G401 (cell line): ENCODE results near the gene ZNHIT6. TPM values are rescaled to one million over a fixed set of nuclear protein-coding genes. Genes with fewer than 3 reads are reported as not detected.
"Not testable (repeated sequence)": the region's sequence is repeated elsewhere in the genome, so short reads cannot be mapped to it uniquely, and the experiment has no call there.

Experiments
- DNase-seq: peaks from one replicate; pipeline ENCODE4 v3.0.0-alpha.2; 2015; ENCODE audit warnings: low spot score
- in situ Hi-C: cut with HindIII; loops from 2 replicates; pipeline ENCODE4 v1.10.0; 2016; ENCODE audit warnings: low sequenced_read_pairs, mixed read lengths
- total RNA-seq: library from RNA; depleted of rRNA; stranded (reverse); fragments of >200 nt; shearing (Covaris generic); gene quantifications from 2 replicates; pipeline ENCODE4 v1.2.3, GENCODE V29; 2014; rRNA removed

ZNHIT6 gene
- 4.4 and 10.2 TPM in 2 replicates for total RNA-seq

DNA sequence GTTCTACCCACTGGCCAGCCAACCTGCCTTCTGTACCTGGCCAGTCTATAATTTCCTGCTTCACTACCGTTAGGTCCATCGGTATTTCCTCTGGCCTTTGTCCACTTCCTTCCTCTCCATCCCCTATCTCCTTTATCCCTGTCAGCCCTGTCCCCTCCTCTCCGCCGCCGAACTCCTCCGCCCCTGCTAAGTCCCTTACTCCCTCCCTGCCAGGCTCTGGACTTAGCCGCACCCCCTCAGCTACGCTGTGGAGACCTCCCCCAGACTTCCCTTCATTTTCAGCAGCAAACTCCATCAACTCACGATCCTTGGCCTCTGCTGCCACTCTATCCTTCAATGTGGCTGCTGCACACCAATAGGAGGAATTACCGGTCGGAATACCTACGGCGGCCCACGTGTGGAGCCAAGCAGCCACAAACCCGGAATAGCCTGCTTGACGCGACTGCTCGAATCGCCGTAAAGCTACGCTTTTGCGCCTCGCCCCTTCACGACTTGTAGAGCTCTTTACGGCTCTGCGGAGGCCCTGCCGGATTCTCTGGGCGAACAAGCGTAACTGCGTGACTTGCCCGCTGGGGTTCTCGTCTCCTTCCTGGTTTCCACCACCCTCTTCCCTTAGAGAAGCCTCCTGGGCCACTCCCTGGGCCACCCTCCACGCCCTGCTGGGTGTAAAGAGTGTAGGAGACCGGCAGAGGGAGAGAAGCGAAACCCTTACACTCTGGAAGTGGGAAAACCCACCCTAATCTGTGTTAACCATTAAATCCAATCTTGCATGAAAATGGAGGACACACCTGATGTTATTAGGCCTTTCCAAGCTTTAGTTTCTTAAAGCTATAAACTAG, at the start of gene ZNHIT6:
Gene ZNHIT6, minus strand, starts transcription at position 444 of the 839 bp plus-strand sequence. Its CDS starts 149 bp downstream, at position 295.
- peak; percentile 94 for DNase-seq
- in situ Hi-C loops, result loop anchor here (10.0 kb wide), 1 partner anchor 103 kb away; no protein-coding TSS in a partner anchor

DNA sequence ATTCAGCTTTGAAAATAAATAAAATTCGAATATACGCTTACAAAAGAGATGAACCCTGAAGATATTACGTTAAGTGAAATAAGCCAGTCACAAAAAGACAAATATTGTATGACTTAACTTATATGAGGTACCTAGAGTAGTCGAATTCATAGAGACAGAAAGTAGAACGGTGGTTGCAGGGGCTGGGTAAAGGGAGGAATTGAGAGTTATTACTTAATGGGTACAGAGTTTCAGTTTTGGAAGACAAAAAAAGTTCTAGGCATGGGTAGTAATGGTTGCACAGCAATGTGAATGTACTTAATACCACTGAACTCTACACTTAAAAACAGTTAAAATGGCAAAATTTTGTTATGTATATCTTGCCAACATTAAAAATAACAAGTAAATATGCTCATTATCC, 48.6 kb upstream of the ZNHIT6 start:
- in situ Hi-C loops, result no loop called here
- DNase-seq, result no peak

GRCh38 chr1:85748120-85748519, 39.9 kb upstream of the ZNHIT6 start:
- no peak for DNase-seq
- in situ Hi-C loops, result no loop called here

DNA sequence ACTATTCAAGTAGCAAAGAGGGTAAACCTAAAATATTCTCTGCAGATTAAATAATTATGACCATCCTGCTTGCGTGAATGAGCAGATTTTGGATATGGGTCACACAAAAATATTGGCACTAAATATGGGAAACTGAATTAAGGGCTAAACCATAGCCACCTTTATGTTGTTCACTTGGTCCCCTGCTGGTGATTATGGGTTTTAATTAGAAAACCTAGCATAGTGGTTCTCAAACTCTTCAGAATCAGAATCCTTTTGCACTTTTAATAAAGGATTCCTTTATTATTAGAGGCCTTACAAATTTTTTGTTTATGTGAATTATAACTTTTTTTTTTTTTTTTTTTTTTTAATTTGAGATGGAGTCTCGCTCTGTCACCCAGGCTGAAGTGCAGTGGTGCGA, 38.5 kb upstream of the ZNHIT6 start:
- no peak for DNase-seq
- in situ Hi-C loops, result no loop called here

- in situ Hi-C loops, result no loop called here
- DNase-seq, result no peak
Observed at GRCh38 chr1:85743814-85744213, 35.6 kb upstream of the ZNHIT6 start.

- DNase-seq, result no peak
- in situ Hi-C loops, result no loop called here
Observed at GRCh38 chr1:85734931-85735330, 26.7 kb upstream of the ZNHIT6 start.

DNA sequence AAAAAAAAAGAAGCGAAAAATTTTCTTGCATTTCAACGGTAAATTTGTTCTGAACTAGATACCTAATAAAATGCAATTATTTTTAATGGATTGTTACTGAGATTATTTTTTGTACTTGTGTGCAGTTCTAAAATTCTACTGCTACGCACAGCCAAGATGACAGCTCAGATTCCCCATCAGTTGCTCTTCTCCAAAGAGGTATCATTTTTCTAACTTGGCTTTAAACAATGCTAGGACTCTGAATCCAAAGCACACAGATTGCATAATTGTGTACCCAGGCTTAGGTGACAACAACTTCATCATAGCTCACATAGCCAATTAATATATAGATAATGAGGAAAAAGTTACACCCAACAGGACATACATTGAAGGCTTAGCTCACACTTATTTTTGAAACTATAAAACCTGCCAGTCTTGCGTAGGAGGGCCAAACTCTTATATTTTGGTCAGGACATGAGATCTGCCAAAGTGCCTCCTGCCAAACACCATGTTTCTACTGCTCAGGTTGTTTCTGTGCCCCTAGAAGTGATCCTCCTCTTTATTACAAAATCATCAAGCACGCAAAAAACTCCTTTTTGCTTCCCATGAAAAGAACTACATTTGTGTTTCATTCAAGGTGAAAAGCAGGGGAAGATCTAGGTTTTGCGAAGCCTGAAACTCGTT, 10.6 kb upstream of the ZNHIT6 start:
- no peak for DNase-seq
- in situ Hi-C loops, result no loop called here

DNA sequence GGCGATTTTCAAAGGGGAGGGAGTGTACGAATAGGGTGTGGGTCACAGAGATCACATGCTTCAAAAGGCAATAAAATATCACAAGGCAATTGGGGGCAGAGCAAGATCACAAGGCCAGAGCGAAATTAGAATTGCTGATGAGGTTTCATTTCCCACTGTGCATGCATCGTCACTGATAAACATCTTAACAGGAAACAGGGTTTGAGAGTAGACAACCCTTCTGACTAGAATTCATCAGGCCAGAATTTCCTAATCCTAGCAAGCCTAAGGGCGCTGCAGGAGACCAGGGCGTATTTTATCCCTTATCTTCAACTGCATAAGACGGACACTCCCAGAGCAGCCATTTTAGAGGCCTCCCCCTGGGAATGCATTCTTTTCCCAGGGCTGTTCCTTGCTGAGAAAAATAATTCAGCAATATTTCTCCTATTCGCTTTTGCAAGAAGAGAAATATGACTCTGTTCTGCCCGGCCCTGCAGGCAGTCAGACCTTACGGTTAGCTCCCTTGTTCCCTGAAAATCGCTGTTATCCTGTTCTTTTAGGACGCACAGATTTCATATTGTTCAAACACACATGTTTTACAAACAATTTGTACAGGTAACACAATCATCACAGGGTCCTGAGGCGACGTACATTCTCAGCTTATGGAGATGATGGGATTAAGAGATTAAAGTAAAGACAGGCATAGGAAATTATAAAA, 6.3 kb upstream of the ZNHIT6 start:
- DNase-seq, in situ Hi-C loops: not testable (repeated sequence)

- no peak for DNase-seq
- in situ Hi-C loops, result loop anchor here (10.0 kb wide), 1 partner anchor 104 kb away; no protein-coding TSS in a partner anchor
Observed at GRCh38 chr1:85708829-85709227, 595 bp upstream of the ZNHIT6 start.

DNA sequence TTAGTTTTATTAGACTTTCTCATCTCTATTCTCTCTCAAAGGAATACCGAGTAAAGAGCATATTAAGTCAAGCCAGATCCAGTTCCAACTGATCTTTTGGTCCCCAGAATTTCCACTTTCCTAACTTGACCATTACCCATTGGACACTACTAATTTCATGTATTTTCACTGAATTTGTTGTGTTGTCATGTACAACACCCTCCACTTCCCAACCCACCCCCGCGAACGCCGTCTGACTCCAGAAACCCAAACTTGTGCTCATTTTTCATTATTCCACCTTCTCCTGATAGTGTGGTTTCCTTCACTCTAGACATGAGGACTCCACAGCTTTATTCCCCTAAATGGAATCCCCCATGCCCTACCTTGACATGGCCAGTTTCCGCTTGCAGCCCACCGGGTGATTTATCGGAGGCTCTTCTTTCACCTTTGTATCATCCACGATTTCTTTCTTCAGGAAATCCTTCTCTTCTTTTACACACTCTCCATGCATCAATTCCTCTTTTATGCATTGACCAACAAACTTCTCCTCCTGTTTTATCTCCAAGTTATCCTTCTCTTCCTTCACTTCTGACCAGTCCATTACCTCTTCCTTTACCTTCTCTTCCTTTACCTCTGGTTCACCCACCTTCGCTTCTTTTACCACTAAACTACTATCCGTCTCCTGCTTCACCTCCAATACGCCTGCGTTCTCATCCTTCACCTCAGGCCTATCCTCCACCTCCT, 805 bp downstream of the ZNHIT6 start:
- DNase-seq, result no peak
- in situ Hi-C loops, result loop anchor here (10.0 kb wide), 1 partner anchor 103 kb away; no protein-coding TSS in a partner anchor

- DNase-seq, result no peak
- in situ Hi-C loops, result loop anchor here (10.0 kb wide), 1 partner anchor 101 kb away; no protein-coding TSS in a partner anchor
Observed at GRCh38 chr1:85705940-85706339, 2.3 kb downstream of the ZNHIT6 start.

- DNase-seq, result no peak
- in situ Hi-C loops, result loop anchor here (10.0 kb wide), 1 partner anchor 96 kb away; no protein-coding TSS in a partner anchor
Observed at GRCh38 chr1:85700422-85700821, 7.8 kb downstream of the ZNHIT6 start.

- in situ Hi-C loops, result no loop called here
- DNase-seq, result no peak
Observed at GRCh38 chr1:85697895-85698294, 10.3 kb downstream of the ZNHIT6 start.

DNA sequence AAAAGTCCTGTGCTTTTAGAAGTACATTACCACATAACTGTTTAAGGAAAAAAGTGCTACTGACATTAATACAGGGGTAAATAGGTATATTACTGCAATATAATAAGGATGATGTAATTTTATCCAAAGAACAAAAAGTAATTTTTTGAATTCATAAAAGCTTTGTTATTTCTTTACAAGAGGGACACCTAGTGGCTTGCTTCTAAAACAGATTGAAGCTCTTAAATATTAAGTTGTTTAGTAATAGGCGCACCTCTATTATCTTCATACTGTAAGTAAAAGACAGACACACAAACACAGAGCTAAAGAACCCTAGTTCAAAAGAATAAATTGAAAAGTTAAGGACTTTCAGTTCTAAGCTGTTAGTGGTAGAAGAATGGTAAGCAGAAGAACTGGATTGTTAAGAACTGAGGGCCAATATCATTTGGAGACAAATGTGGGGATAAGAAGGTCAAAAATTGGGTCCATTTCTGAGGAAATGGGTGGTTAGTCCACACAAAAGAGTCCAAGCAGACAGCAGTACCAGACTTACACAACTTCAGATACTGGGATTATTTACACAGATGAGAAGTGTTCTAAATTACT, 15.4 kb downstream of the ZNHIT6 start:
- DNase-seq, result peak; percentile 23
- in situ Hi-C loops, result no loop called here

DNA sequence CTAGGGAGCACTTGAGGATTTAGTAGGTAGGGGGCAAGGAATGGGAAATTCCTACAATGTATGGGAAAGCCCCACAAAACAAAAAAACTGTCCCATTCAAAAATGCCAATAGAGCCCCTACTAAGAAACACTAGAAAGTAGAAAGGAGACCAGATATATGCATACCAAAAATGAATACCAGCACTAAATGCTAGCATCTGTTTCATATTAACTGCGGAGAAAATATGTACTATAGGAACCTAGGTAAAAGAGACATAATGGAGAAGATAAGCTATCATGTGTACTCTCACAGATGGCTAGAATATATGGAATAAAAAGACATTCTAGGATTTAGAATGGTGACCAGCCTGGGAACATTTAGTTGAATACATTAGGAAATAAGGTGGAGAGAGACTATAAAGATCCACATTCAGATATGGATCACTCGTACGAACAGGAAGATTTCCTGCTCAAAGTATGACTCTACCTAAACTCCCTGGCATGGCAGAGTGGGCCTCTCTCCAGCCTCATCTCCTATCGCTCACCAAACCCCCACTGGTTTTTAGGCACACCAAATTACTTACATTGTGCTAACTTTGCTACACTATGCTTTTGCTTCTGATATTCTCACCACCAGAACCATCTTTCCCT, 18.3 kb downstream of the ZNHIT6 start:
- in situ Hi-C loops, result loop anchor here (10.0 kb wide), 1 partner anchor 365 kb away; no protein-coding TSS in a partner anchor
- no peak for DNase-seq

DNA sequence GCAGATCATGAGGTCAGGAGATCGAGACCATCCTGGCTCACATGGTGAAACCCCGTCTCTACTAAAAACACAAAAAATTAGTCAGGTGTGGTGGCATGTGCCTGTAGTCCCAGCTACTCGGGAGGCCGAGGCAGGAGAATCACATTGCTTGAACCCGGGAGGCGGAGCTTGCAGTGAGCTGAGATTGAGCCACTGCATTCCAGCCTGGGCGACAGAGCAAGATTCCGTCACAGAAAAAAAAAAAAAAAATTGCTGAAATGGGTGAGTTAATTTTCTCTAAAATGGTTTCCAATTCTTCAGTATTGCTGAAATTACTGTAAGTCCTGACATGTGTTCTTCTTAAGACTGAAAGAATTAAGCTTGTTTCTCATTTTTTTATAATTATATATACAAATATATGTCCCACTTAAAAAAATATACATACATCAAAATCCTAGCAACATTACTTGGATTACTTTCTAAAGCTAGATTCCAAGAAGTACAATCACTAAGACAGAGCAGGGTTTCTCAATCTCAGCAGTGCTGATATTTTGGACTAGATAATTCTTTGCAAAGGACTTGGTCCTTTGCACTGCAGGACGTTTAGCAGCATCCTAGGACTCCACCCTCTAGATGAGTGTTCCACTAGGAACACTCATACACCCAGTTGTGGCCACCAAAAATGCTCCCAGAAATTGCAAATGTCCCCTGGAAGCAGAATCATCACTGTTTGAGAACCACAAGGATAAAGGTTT, 24.8 kb downstream of the ZNHIT6 start:
- in situ Hi-C loops, result loop anchor here (10.0 kb wide), 1 partner anchor 359 kb away; no protein-coding TSS in a partner anchor
- DNase-seq, result no peak

- in situ Hi-C loops, result loop anchor here (10.0 kb wide), 1 partner anchor 356 kb away; no protein-coding TSS in a partner anchor
- no peak for DNase-seq
Observed at GRCh38 chr1:85681087-85681486, 27.1 kb downstream of the ZNHIT6 start.
